ENCODE data around the gene PC. TPM values are rescaled to one million over a fixed set of nuclear protein-coding genes. Genes with fewer than 3 reads are reported as not detected.

The PC gene
- polyA plus RNA-seq, 3 donors: 4.6 to 7.1 (median 6.0) TPM

DNA sequence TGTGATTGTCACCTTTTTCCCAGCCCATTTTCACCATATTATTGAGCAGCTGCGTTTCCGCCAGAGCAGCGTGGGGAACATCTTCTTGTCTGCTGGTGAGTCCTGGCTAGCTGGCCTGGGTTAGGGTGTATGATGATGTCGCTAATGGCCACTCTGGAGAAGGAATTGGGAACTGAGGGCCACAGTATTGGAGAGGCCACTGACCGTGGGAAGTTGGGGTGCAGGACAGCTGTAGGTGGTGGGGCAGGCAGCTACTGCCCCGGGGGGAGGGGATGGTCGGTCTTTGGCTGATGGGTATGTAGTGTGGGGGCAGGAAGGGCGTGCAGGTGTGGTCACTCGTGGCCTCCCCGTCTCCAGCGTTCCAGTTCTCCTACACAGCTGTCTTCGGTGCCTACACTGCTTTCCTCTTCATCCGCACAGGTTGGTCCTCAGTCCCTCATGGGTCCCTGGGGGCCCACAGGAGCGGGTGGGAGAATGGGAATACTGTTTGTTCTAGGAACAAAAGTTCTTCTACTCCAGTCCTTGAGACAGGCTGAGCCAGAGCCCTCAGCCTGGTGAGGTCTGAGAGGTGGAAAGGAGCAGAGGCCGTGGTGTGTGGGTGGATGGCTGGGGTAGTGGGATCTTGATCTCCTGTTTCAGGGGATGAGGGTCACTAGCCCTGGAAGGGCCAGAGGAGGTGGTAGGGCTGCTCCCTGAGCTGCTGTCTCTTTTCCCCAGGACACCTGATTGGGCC, 112.9 kb downstream of the PC start:
- Mint-ChIP-seq H3K27me3 (ENCODE audit: low read depth in 3 of 3) (no peaks in the 10 kb centered on the region), H3K4me1 (peaks cover 33% of the 10 kb centered on the region), H3K27ac (peak overlapping the region in 4 of 7 donors; percentile 0 to 66 (median 36)), H3K4me3 (no peak overlapping the region), H3K36me3 (peaks cover 26 to 40% of the 10 kb centered on the region in 2 donors), H3K9me3 (no peaks in the 10 kb centered on the region)
- no peaks in the 10 kb centered on the region for H3K9me3 ChIP-seq (replicated peaks in 1 of 2; ENCODE audit: control insufficient read depth in 1 of 2, insufficient read depth in 1 of 2, low read length in 2 of 2)
- H3K4me1 ChIP-seq (ENCODE audit: control insufficient read depth in 1 of 2, insufficient read depth in 2 of 2, low read length in 2 of 2): peaks cover 23 to 30% of the 10 kb centered on the region in 2 donors
- peaks cover 21% of the 10 kb centered on the region for H4K20me1 ChIP-seq (ENCODE audit: insufficient read depth, low read length)
- no peak overlapping the region for H3K4me2 ChIP-seq (replicated peaks; ENCODE audit: extremely low read depth, low read length, poor library complexity, severe bottlenecking)
- no peak overlapping the region for H3K4me3 ChIP-seq (replicated peaks in 1 of 3; ENCODE audit: low read depth in 2 of 3, low read length in 3 of 3)
- H3K9ac ChIP-seq (ENCODE audit: insufficient read depth, low read length, poor library complexity, severe bottlenecking): no peak overlapping the region
- H3K27ac ChIP-seq (ENCODE audit: low read depth in 1 of 2, low read length in 2 of 2): no peak overlapping the region
- WGBS (ENCODE audit: insufficient coverage): 100% methylated on average over 11 of the region's 15 CpGs
- intact Hi-C loops (cut with micrococcal nuclease): loop anchor here (10.0 kb wide), 2 partner anchors 431 to 549 kb away; partner anchors contain the start of gene RAD9A (in 1 of the 2)
- H3K79me2 ChIP-seq (ENCODE audit: insufficient read depth, low read length): peaks cover 52% of the 10 kb centered on the region
- TF ChIP-seq, protein P1, sequence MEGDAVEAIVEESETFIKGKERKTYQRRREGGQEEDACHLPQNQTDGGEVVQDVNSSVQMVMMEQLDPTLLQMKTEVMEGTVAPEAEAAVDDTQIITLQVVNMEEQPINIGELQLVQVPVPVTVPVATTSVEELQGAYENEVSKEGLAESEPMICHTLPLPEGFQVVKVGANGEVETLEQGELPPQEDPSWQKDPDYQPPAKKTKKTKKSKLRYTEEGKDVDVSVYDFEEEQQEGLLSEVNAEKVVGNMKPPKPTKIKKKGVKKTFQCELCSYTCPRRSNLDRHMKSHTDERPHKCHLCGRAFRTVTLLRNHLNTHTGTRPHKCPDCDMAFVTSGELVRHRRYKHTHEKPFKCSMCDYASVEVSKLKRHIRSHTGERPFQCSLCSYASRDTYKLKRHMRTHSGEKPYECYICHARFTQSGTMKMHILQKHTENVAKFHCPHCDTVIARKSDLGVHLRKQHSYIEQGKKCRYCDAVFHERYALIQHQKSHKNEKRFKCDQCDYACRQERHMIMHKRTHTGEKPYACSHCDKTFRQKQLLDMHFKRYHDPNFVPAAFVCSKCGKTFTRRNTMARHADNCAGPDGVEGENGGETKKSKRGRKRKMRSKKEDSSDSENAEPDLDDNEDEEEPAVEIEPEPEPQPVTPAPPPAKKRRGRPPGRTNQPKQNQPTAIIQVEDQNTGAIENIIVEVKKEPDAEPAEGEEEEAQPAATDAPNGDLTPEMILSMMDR (IDR thresholded peaks at IDR 0.05): no peak
- peaks cover 37 to 42% of the 10 kb centered on the region in 2 donors for H3K36me3 ChIP-seq (replicated peaks in 1 of 2; ENCODE audit: control insufficient read depth in 1 of 2, insufficient read depth in 2 of 2, low read length in 2 of 2)
- no peaks in the 10 kb centered on the region for H3K27me3 ChIP-seq (ENCODE audit: control insufficient read depth in 2 of 2, insufficient read depth in 2 of 2, low read length in 2 of 2)
- peak in 1 of 3 donors; percentile 4 for DNase-seq
- H2AFZ ChIP-seq (ENCODE audit: insufficient read depth, low read depth, low read length, poor library complexity, severe bottlenecking): no peak overlapping the region

DNA sequence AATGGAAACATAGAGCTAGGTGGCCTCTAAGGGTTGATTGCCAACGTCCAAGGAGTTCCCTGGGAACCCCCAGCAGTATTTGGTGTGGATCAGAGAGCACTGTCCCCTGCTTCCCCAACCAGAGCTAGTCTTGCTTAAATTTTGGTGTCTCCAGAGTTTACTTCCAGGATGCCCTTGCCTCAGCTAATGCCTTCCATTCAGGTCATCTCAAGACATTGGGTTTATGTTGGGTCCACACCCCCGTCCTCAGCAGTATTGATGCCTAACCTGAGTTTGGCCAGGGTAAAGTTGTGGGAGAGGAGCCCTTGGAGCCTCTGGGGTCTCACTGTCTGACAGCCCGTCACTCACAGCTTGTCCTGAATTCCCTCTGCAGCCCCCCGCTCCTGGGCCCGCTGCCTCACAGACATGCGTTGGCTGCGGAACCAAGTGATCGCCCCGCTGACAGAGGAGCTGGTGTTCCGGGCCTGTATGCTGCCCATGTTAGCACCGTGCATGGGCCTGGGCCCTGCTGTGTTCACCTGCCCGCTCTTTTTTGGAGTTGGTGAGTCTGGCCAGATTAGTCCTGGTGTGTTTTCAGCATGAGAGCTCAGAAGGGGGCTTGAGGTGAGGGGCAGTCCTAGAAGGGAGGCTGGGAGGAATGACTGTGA, 113.6 kb downstream of the PC start:
- 96% methylated on average over 12 of the region's 12 CpGs for WGBS (ENCODE audit: insufficient coverage)
- Mint-ChIP-seq H3K27me3 (ENCODE audit: low read depth in 3 of 3) (no peaks in the 10 kb centered on the region), H3K4me3 (peak overlapping the region in 1 of 2 donors; percentile 78), H3K36me3 (peaks cover 29 to 44% of the 10 kb centered on the region in 2 donors), H3K9me3 (no peaks in the 10 kb centered on the region), H3K27ac (peak overlapping the region in 4 of 7 donors; percentile 0 to 92 (median 87)), H3K4me1 (peaks cover 37% of the 10 kb centered on the region)
- peaks cover 59% of the 10 kb centered on the region for H3K79me2 ChIP-seq (ENCODE audit: insufficient read depth, low read length)
- intact Hi-C loops (cut with micrococcal nuclease): loop anchor here (10.0 kb wide), 2 partner anchors 430 to 550 kb away; partner anchors contain the start of gene RAD9A (in 1 of the 2)
- H3K4me2 ChIP-seq (replicated peaks; ENCODE audit: extremely low read depth, low read length, poor library complexity, severe bottlenecking): peak overlapping the region; percentile 95
- peaks cover 23 to 30% of the 10 kb centered on the region in 2 donors for H3K4me1 ChIP-seq (ENCODE audit: control insufficient read depth in 1 of 2, insufficient read depth in 2 of 2, low read length in 2 of 2)
- no peaks in the 10 kb centered on the region for H3K9me3 ChIP-seq (replicated peaks in 1 of 2; ENCODE audit: control insufficient read depth in 1 of 2, insufficient read depth in 1 of 2, low read length in 2 of 2)
- peak overlapping the region in 1 of 2 donors; percentile 98 for H3K27ac ChIP-seq (ENCODE audit: low read depth in 1 of 2, low read length in 2 of 2)
- H3K4me3 ChIP-seq (replicated peaks in 1 of 3; ENCODE audit: low read depth in 2 of 3, low read length in 3 of 3): peak overlapping the region in 1 of 3 experiments; percentile 91
- no peak overlapping the region for H2AFZ ChIP-seq (ENCODE audit: insufficient read depth, low read depth, low read length, poor library complexity, severe bottlenecking)
- peaks cover 37 to 42% of the 10 kb centered on the region in 2 donors for H3K36me3 ChIP-seq (replicated peaks in 1 of 2; ENCODE audit: control insufficient read depth in 1 of 2, insufficient read depth in 2 of 2, low read length in 2 of 2)
- TF ChIP-seq, protein P1 (IDR thresholded peaks at IDR 0.05): no peak
- peaks cover 28% of the 10 kb centered on the region for H4K20me1 ChIP-seq (ENCODE audit: insufficient read depth, low read length)
- DNase-seq: no peak
- peak overlapping the region; percentile 100 for H3K9ac ChIP-seq (ENCODE audit: insufficient read depth, low read length, poor library complexity, severe bottlenecking)
- H3K27me3 ChIP-seq (ENCODE audit: control insufficient read depth in 2 of 2, insufficient read depth in 2 of 2, low read length in 2 of 2): no peaks in the 10 kb centered on the region
